ENCODE results near the gene KNOP1.

DNA sequence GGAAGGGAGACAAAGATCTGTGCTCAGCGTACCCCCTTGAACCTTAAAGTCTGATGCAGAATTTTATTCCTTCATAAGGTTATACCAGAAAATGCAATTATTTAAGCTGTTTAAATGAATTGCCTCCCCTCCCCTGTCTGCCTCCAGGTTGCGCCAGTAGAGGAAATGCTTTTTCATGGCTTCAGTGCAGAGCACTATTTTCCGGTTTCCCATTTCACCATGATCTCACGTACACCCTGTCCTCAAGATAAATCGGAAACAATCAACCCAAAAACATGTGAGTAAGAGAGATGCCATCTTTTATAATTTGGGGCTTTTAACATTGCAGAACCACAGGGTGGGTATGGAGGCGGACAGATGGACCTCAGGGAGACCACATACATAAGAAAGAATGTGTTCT, 15.5 kb upstream of the KNOP1 start:
- TF ChIP-seq, protein P1, sequence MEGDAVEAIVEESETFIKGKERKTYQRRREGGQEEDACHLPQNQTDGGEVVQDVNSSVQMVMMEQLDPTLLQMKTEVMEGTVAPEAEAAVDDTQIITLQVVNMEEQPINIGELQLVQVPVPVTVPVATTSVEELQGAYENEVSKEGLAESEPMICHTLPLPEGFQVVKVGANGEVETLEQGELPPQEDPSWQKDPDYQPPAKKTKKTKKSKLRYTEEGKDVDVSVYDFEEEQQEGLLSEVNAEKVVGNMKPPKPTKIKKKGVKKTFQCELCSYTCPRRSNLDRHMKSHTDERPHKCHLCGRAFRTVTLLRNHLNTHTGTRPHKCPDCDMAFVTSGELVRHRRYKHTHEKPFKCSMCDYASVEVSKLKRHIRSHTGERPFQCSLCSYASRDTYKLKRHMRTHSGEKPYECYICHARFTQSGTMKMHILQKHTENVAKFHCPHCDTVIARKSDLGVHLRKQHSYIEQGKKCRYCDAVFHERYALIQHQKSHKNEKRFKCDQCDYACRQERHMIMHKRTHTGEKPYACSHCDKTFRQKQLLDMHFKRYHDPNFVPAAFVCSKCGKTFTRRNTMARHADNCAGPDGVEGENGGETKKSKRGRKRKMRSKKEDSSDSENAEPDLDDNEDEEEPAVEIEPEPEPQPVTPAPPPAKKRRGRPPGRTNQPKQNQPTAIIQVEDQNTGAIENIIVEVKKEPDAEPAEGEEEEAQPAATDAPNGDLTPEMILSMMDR (IDR thresholded peaks at IDR 0.05; ENCODE audit: low read depth, low read length, poor library complexity, severe bottlenecking) = no peak
- no peak for TF ChIP-seq EZH2phosphoT487 (IDR thresholded peaks at IDR 0.05; ENCODE audit: borderline replicate concordance, low read length)

Measured in DOHH2 (cell line).